GM23248 (cell line): ENCODE results near the gene SLC6A7. TPM values are rescaled to one million over a fixed set of nuclear protein-coding genes. Genes with fewer than 3 reads are reported as not detected.

Experiments
- DNase-seq: peaks from one replicate; pipeline ENCODE4 v3.0.0-alpha.2; 2015
- H2AFZ ChIP-seq: fragments of 200-600 bp; sonication (generic); 2 replicates; pipeline ENCODE4 v1.6.1; 2016; ENCODE audit warnings: antibody characterized with exemption
- H3F3A ChIP-seq: fragments of 200-600 bp; sonication (generic); 2 replicates; pipeline ENCODE4 v1.6.1; 2016; ENCODE audit warnings: mild to moderate bottlenecking, antibody characterized with exemption, mixed run types; ENCODE audit not compliant: insufficient read depth
- H3K27ac ChIP-seq: fragments of 200-600 bp; sonication (generic); 2 replicates; pipeline ENCODE4 v1.5.1; 2016; ENCODE audit warnings: mild to moderate bottlenecking
- H3K27me3 ChIP-seq: fragments of 200-600 bp; sonication (generic); replicated peaks from 2 replicates; pipeline ENCODE4 v1.6.1; 2016; ENCODE audit warnings: mild to moderate bottlenecking; ENCODE audit not compliant: insufficient read depth
- H3K36me3 ChIP-seq: fragments of 200-600 bp; sonication (generic); 2 replicates; pipeline ENCODE4 v1.6.1; 2016; ENCODE audit warnings: low read depth, mild to moderate bottlenecking
- H3K4me1 ChIP-seq: fragments of 200-600 bp; sonication (generic); 2 replicates; pipeline ENCODE4 v1.6.1; 2016; ENCODE audit warnings: mild to moderate bottlenecking; ENCODE audit not compliant: insufficient read depth
- H3K4me2 ChIP-seq: fragments of 200-600 bp; sonication (generic); one replicate; pipeline ENCODE4 v1.6.1; 2016; ENCODE audit warnings: mild to moderate bottlenecking; ENCODE audit not compliant: unreplicated experiment
- H3K4me3 ChIP-seq: fragments of 200-600 bp; sonication (generic); 2 replicates; pipeline ENCODE4 v1.5.1; 2016; ENCODE audit warnings: mild to moderate bottlenecking
- H3K79me2 ChIP-seq: fragments of 200-600 bp; sonication (generic); 2 replicates; pipeline ENCODE4 v1.6.1; 2016; ENCODE audit warnings: mild to moderate bottlenecking; ENCODE audit not compliant: insufficient read depth
- H3K9ac ChIP-seq: fragments of 200-600 bp; sonication (generic); 2 replicates; pipeline ENCODE4 v1.6.1; 2016; ENCODE audit warnings: mild to moderate bottlenecking
- H3K9me2 ChIP-seq: fragments of 200-600 bp; sonication (generic); 2 replicates; pipeline ENCODE4 v1.6.1; 2016; ENCODE audit warnings: mixed run types, mild to moderate bottlenecking, moderate library complexity; ENCODE audit not compliant: insufficient read depth
- H3K9me3 ChIP-seq: fragments of 200-600 bp; sonication (generic); one replicate; pipeline ENCODE4 v1.6.1; 2017; ENCODE audit warnings: low read depth
- H4K20me1 ChIP-seq: fragments of 200-600 bp; sonication (generic); 2 replicates; pipeline ENCODE4 v1.6.0; 2016; ENCODE audit not compliant: insufficient read depth
- EZH2 ChIP-seq: fragments of 200-600 bp; sonication (generic); IDR thresholded peaks from 2 replicates; pipeline ENCODE4 v1.6.1; 2018; ENCODE audit warnings: antibody characterized with exemption, mild to moderate bottlenecking; ENCODE audit not compliant: insufficient read depth, poor library complexity, severe bottlenecking
- EZH2phosphoT487 ChIP-seq: fragments of 200-600 bp; sonication (generic); IDR thresholded peaks from 2 replicates; pipeline ENCODE4 v1.6.1; 2018; ENCODE audit warnings: antibody characterized with exemption, moderate library complexity, mild to moderate bottlenecking, low read depth; ENCODE audit not compliant: insufficient read depth
- WGBS, 2 experiments: methylation state at CpG; one replicate each; pipeline ENCODE4 v1.1.6; 2015 to 2017; ENCODE audit warnings: low lambda C conversion rate in 2 of 2, low coverage in 1 of 2; ENCODE audit errors: missing lambda C conversion rate in 2 of 2; 5-methylcytosine and 5-hydroxymethylcytosine counted together
- in situ Hi-C: fragments of 300-500 bp; cut with MboI; formaldehyde crosslinking; loops from 2 replicates; pipeline ENCODE4 v1.15.0; 2020
- polyA plus RNA-seq: library from polyadenylated mRNA; unstranded; fragments of >200 nt; fragmentation: Nextera tagmentation; extraction: Ambion mirVana; gene quantifications from 2 replicates; pipeline ENCODE4 v1.2.1, GENCODE V29; 2016
- total RNA-seq: library from RNA; depleted of rRNA; stranded (reverse); fragments of >200 nt; shearing (Covaris generic); gene quantifications from 2 replicates; pipeline ENCODE4 v1.2.3, GENCODE V29; 2014

The SLC6A7 gene
- total and polyA plus RNA-seq, 2 experiments from 2014 or later, result not detected

- 82 to 89% methylated on average over 2 of the region's 2 CpGs for WGBS, 2 experiments
- in situ Hi-C loops, result no loop called here
Measured at GRCh38 chr5:150236313-150236712, 46.5 kb downstream of the SLC6A7 start.

DNA sequence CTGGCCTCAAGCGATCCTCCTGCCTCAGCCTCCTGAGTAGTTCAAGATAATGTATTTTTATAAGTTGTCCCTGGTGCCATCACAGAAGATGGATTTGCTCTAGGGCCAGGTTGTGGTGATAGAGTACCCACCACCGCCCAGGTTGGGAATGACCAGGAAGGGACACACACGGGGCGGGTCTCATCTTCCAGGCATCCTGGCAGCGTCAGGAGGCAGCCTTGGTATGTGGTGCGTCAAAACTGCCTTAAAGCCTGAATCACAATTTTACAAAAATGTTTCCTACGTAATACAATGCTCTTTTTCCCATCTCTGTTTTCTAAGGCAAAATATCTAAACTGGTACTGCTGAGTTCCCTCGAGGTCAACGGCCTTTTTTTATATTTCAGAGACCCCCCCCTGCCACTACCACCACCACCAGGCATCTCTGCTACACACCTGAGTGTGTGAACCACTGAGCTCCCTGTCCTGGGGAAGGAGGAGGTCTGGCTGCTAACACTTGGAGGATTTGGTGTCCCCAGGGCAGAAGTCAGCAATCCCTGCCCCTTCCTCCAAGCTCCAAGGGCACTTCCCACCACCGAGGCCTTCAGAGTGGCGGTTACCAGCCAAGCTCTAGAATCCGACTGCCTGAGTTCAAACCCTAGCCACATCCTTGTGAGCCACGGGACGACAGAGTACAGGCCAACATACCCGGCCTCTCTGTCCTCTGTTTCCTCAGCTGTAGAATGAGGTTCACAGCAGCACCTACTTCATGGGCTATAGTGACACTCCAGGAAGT is 47.3 kb downstream of the SLC6A7 start:
- Histone ChIP-seq H3F3A (no peaks in the 10 kb centered on the region), H3K4me3 (no peak overlapping the region), H3K4me2 (no peak overlapping the region), H2AFZ (no peak overlapping the region), H3K9ac (no peak overlapping the region), H3K4me1 (no peaks in the 10 kb centered on the region), H4K20me1 (no peaks in the 10 kb centered on the region), H3K9me2 (no peaks in the 10 kb centered on the region), H3K36me3 (no peaks in the 10 kb centered on the region), H3K79me2 (no peaks in the 10 kb centered on the region), H3K27ac (no peak overlapping the region), H3K9me3 (no peaks in the 10 kb centered on the region), H3K27me3 (no peaks in the 10 kb centered on the region)
- no peak for DNase-seq
- TF ChIP-seq EZH2 (no peak), EZH2phosphoT487 (no peak)
- 84 to 87% methylated on average over 15 of the region's 15 CpGs for WGBS, 2 experiments
- in situ Hi-C loops, result no loop called here

More at GRCh38 chr5:150236313-150236712, 46.5 kb downstream of the SLC6A7 start:
- H3K9me3 ChIP-seq, result no peaks in the 10 kb centered on the region
- H3K4me2 ChIP-seq, result no peak overlapping the region
- no peaks in the 10 kb centered on the region for H3F3A ChIP-seq
- no peak overlapping the region for H2AFZ ChIP-seq
- H3K4me3 ChIP-seq, result no peak overlapping the region
- H3K9me2 ChIP-seq, result no peaks in the 10 kb centered on the region
- TF ChIP-seq EZH2phosphoT487, result no peak
- no peak for TF ChIP-seq EZH2
- H3K27ac ChIP-seq, result no peak overlapping the region
- H3K27me3 ChIP-seq, result no peaks in the 10 kb centered on the region
- H4K20me1 ChIP-seq, result no peaks in the 10 kb centered on the region
- H3K36me3 ChIP-seq, result no peaks in the 10 kb centered on the region
- H3K79me2 ChIP-seq, result no peaks in the 10 kb centered on the region
- no peak overlapping the region for H3K9ac ChIP-seq
- no peak for DNase-seq
- no peaks in the 10 kb centered on the region for H3K4me1 ChIP-seq

- Histone ChIP-seq H3K9me3 (no peaks in the 10 kb centered on the region), H3F3A (no peaks in the 10 kb centered on the region), H3K27me3 (no peaks in the 10 kb centered on the region), H3K79me2 (no peaks in the 10 kb centered on the region), H3K36me3 (no peaks in the 10 kb centered on the region), H3K4me1 (no peaks in the 10 kb centered on the region), H3K27ac (no peak overlapping the region), H2AFZ (no peak overlapping the region), H4K20me1 (no peaks in the 10 kb centered on the region), H3K9me2 (no peaks in the 10 kb centered on the region), H3K4me3 (no peak overlapping the region), H3K4me2 (no peak overlapping the region), H3K9ac (no peak overlapping the region)
- no peak for DNase-seq
- 74 to 78% methylated on average over 10 of the region's 10 CpGs for WGBS, 2 experiments
- in situ Hi-C loops, result no loop called here
- TF ChIP-seq EZH2 (no peak), EZH2phosphoT487 (no peak)
Measured at GRCh38 chr5:150238646-150239045, 48.8 kb downstream of the SLC6A7 start.

GRCh38 chr5:150239099-150239793 is 49.4 kb downstream of the SLC6A7 start:
- Histone ChIP-seq H3K9ac (no peak overlapping the region), H3K27ac (no peak overlapping the region), H3K27me3 (no peaks in the 10 kb centered on the region), H3K4me1 (no peaks in the 10 kb centered on the region), H3K36me3 (no peaks in the 10 kb centered on the region), H3K9me2 (no peaks in the 10 kb centered on the region), H2AFZ (no peak overlapping the region), H3K79me2 (no peaks in the 10 kb centered on the region), H3K4me2 (no peak overlapping the region), H4K20me1 (no peaks in the 10 kb centered on the region), H3K9me3 (no peaks in the 10 kb centered on the region), H3F3A (no peaks in the 10 kb centered on the region), H3K4me3 (no peak overlapping the region)
- TF ChIP-seq EZH2phosphoT487 (no peak), EZH2 (no peak)
- WGBS, 2 experiments, result 88 to 89% methylated on average over 21 of the region's 21 CpGs
- in situ Hi-C loops, result no loop called here
- DNase-seq, result no peak

DNA sequence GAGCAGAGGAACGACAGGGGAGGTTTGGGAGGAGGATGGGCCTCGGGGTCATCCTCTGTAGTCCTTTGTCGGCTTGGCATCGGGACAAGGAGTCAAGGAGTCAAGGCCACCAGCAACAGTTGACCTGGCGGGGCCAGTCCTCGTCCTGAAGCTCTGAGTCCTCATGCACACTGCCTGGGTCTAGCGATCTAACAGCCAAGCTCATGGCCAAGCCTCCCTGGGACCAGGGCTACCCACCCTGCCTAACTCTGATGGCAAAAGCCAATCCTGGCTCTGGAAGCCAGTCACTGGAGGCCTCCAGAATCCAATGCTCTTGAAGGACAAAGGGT is 49.9 kb downstream of the SLC6A7 start:
- H3K9me3 ChIP-seq, result no peaks in the 10 kb centered on the region
- H3K79me2 ChIP-seq, result no peaks in the 10 kb centered on the region
- H3K27ac ChIP-seq, result no peak overlapping the region
- no peak for TF ChIP-seq EZH2
- TF ChIP-seq EZH2phosphoT487, result no peak
- H4K20me1 ChIP-seq, result no peaks in the 10 kb centered on the region
- no peak overlapping the region for H3K4me2 ChIP-seq
- no peak overlapping the region for H2AFZ ChIP-seq
- DNase-seq, result no peak
- no peaks in the 10 kb centered on the region for H3K36me3 ChIP-seq
- no peaks in the 10 kb centered on the region for H3K27me3 ChIP-seq
- WGBS, 2 experiments, result 79 to 83% methylated on average over 7 of the region's 7 CpGs
- no peak overlapping the region for H3K4me3 ChIP-seq
- in situ Hi-C loops, result no loop called here
- H3F3A ChIP-seq, result no peaks in the 10 kb centered on the region
- H3K9me2 ChIP-seq, result no peaks in the 10 kb centered on the region
- H3K9ac ChIP-seq, result no peak overlapping the region
- H3K4me1 ChIP-seq, result no peaks in the 10 kb centered on the region
